Neural crest cell (in vitro differentiated cells): ENCODE results near the gene DAAM1. TPM values are rescaled to one million over a fixed set of nuclear protein-coding genes. Genes with fewer than 3 reads are reported as not detected.

Experiments used
- DNase-seq: peaks from one replicate; pipeline ENCODE4 v3.0.0; 2021; ENCODE audit warnings: low read depth, mixed read lengths, low spot score
- H3K27ac Mint-ChIP-seq: one replicate; pipeline ENCODE4 v1.8.0; 2021; ENCODE audit warnings: mild to moderate bottlenecking, mixed read lengths; ENCODE audit not compliant: unreplicated experiment
- H3K27me3 Mint-ChIP-seq: 2 replicates; pipeline ENCODE4 v1.8.0; 2021; ENCODE audit warnings: low read depth, mild to moderate bottlenecking, mixed read lengths
- H3K36me3 Mint-ChIP-seq: 2 replicates; pipeline ENCODE4 v1.8.0; 2021; ENCODE audit warnings: low read depth, mild to moderate bottlenecking, mixed read lengths
- H3K4me1 Mint-ChIP-seq: 2 replicates; pipeline ENCODE4 v1.8.0; 2021; ENCODE audit warnings: mixed read lengths
- H3K4me3 Mint-ChIP-seq: one replicate; pipeline ENCODE4 v1.8.0; 2021; ENCODE audit warnings: mild to moderate bottlenecking, mixed read lengths
- H3K9me3 Mint-ChIP-seq: 2 replicates; pipeline ENCODE4 v1.8.0; 2021; ENCODE audit warnings: mixed read lengths
- CTCF ChIP-seq: fragments of 200-600 bp; sonication (generic); conservative IDR thresholded peaks from 2 replicates; pipeline ENCODE4 v1.5.0; 2021; ENCODE audit warnings: antibody characterized with exemption, mild to moderate bottlenecking
- total RNA-seq: library from RNA; stranded (reverse); gene quantifications from 2 replicates; pipeline ENCODE4 v1.2.1, GENCODE V29; 2021

The DAAM1 gene
- total RNA-seq, 1 donor from 2014 or later, result 47.2 TPM

- TF ChIP-seq CTCF, result no peak
- no peak for DNase-seq
- Mint-ChIP-seq H3K27me3 (no peaks in the 10 kb centered on the region), H3K4me1 (peaks cover 25% of the 10 kb centered on the region), H3K36me3 (no peaks in the 10 kb centered on the region), H3K4me3 (no peak overlapping the region), H3K27ac (no peak overlapping the region), H3K9me3 (no peaks in the 10 kb centered on the region)
Measured at GRCh38 chr14:59160506-59160905, 28.0 kb upstream of the DAAM1 start.

GRCh38 chr14:59161561-59162175, 26.8 kb upstream of the DAAM1 start:
- no peak for TF ChIP-seq CTCF
- Mint-ChIP-seq H3K36me3 (no peaks in the 10 kb centered on the region), H3K9me3 (no peaks in the 10 kb centered on the region), H3K27me3 (no peaks in the 10 kb centered on the region), H3K4me3 (peak overlapping the region; percentile 26), H3K27ac (peak overlapping the region; percentile 82), H3K4me1 (peaks cover 25% of the 10 kb centered on the region)
- DNase-seq, result peak; percentile 5

GRCh38 chr14:59166258-59166657, 22.2 kb upstream of the DAAM1 start:
- no peak for DNase-seq
- H3K4me3 Mint-ChIP-seq, result no peak overlapping the region
- H3K27ac Mint-ChIP-seq, result no peak overlapping the region
- no peak for TF ChIP-seq CTCF
- H3K4me1 Mint-ChIP-seq, result peaks cover 17% of the 10 kb centered on the region
- H3K36me3 Mint-ChIP-seq, result no peaks in the 10 kb centered on the region
- H3K9me3 Mint-ChIP-seq, result peaks cover 8% of the 10 kb centered on the region
- no peaks in the 10 kb centered on the region for H3K27me3 Mint-ChIP-seq

GRCh38 chr14:59175404-59175803, 13.1 kb upstream of the DAAM1 start:
- no peaks in the 10 kb centered on the region for H3K27me3 Mint-ChIP-seq
- H3K4me1 Mint-ChIP-seq, result no peaks in the 10 kb centered on the region
- no peaks in the 10 kb centered on the region for H3K36me3 Mint-ChIP-seq
- no peak for TF ChIP-seq CTCF
- DNase-seq, result no peak
- H3K27ac Mint-ChIP-seq, result no peak overlapping the region
- H3K4me3 Mint-ChIP-seq, result no peak overlapping the region
- peaks cover 1% of the 10 kb centered on the region for H3K9me3 Mint-ChIP-seq

GRCh38 chr14:59176765-59177164, 11.7 kb upstream of the DAAM1 start:
- Mint-ChIP-seq H3K9me3 (no peaks in the 10 kb centered on the region), H3K27me3 (no peaks in the 10 kb centered on the region), H3K4me1 (no peaks in the 10 kb centered on the region), H3K27ac (no peak overlapping the region), H3K36me3 (no peaks in the 10 kb centered on the region), H3K4me3 (no peak overlapping the region)
- no peak for TF ChIP-seq CTCF
- no peak for DNase-seq
